ENCODE measurements around the gene MMP1.
"Not testable (repeated sequence)": the region's sequence is repeated elsewhere in the genome, so short reads cannot be mapped to it uniquely, and the experiment has no call there.

MMP1 gene

GRCh38 chr11:102763440-102763839 is 34.5 kb downstream of the MMP1 start:
- Mint-ChIP-seq H3K4me3 (no peak overlapping the region), H3K36me3 (ENCODE audit: insufficient read depth) (no peaks in the 10 kb centered on the region), H3K9me3 (peaks cover 0 to 2% of the 10 kb centered on the region in 2 donors), H3K27me3 (peaks cover 11 to 15% of the 10 kb centered on the region in 2 donors), H3K4me1 (ENCODE audit: low read depth in 2 of 2) (no peaks in the 10 kb centered on the region), H3K27ac (no peak overlapping the region)
- no peak for ATAC-seq (replicated peaks)
- no peak for DNase-seq

GRCh38 chr11:102762361-102762767 is 35.6 kb downstream of the MMP1 start:
- peaks cover 0 to 2% of the 10 kb centered on the region in 2 donors for H3K9me3 Mint-ChIP-seq
- ATAC-seq (replicated peaks) (no peak), DNase-seq (no peak)
- H3K4me1 Mint-ChIP-seq (ENCODE audit: low read depth in 2 of 2), result no peaks in the 10 kb centered on the region
- H3K4me3 Mint-ChIP-seq, result no peak overlapping the region
- no peak overlapping the region for H3K27ac Mint-ChIP-seq
- no peaks in the 10 kb centered on the region for H3K36me3 Mint-ChIP-seq (ENCODE audit: insufficient read depth)
- peaks cover 16% of the 10 kb centered on the region in 2 donors for H3K27me3 Mint-ChIP-seq

- no peak overlapping the region for H3K4me3 Mint-ChIP-seq
- no peak overlapping the region for H3K27ac Mint-ChIP-seq
- H3K9me3 Mint-ChIP-seq, result peaks cover 0 to 2% of the 10 kb centered on the region in 2 donors
- H3K4me1 Mint-ChIP-seq (ENCODE audit: low read depth in 2 of 2), result no peaks in the 10 kb centered on the region
- H3K27me3 Mint-ChIP-seq, result peaks cover 20 to 22% of the 10 kb centered on the region in 2 donors
- ATAC-seq (replicated peaks) (no peak), DNase-seq (no peak)
- no peaks in the 10 kb centered on the region for H3K36me3 Mint-ChIP-seq (ENCODE audit: insufficient read depth)
Measured at GRCh38 chr11:102761646-102762238, 36.2 kb downstream of the MMP1 start.

GRCh38 chr11:102760344-102761035 is 37.5 kb downstream of the MMP1 start:
- peaks cover 26 to 34% of the 10 kb centered on the region in 2 donors for H3K27me3 Mint-ChIP-seq
- peaks cover 0 to 2% of the 10 kb centered on the region in 2 donors for H3K9me3 Mint-ChIP-seq
- H3K4me3 Mint-ChIP-seq, result no peak overlapping the region
- DNase-seq, result no peak
- H3K27ac Mint-ChIP-seq, result no peak overlapping the region
- peaks cover 3% of the 10 kb centered on the region for H3K36me3 Mint-ChIP-seq (ENCODE audit: insufficient read depth)
- H3K4me1 Mint-ChIP-seq (ENCODE audit: low read depth in 2 of 2), result no peaks in the 10 kb centered on the region
- ATAC-seq (replicated peaks), result no peak

GRCh38 chr11:102757823-102758549 is 40.0 kb downstream of the MMP1 start:
- Mint-ChIP-seq H3K9me3 (no peaks in the 10 kb centered on the region), H3K4me3 (no peak overlapping the region), H3K36me3 (ENCODE audit: insufficient read depth) (peaks cover 3% of the 10 kb centered on the region), H3K27ac (no peak overlapping the region), H3K27me3 (peaks cover 39 to 45% of the 10 kb centered on the region in 2 donors), H3K4me1 (ENCODE audit: low read depth in 2 of 2) (no peaks in the 10 kb centered on the region)
- ATAC-seq (replicated peaks) (no peak), DNase-seq (no peak)

GRCh38 chr11:102753267-102753666 is 44.7 kb downstream of the MMP1 start:
- no peak for ATAC-seq (replicated peaks)

GRCh38 chr11:102751673-102752072 is 46.3 kb downstream of the MMP1 start:
- no peak for DNase-seq
- peaks cover 3% of the 10 kb centered on the region for H3K36me3 Mint-ChIP-seq (ENCODE audit: insufficient read depth)
- H3K27ac Mint-ChIP-seq, result no peak overlapping the region
- peaks cover 4 to 8% of the 10 kb centered on the region in 2 donors for H3K9me3 Mint-ChIP-seq
- no peak for ATAC-seq (replicated peaks)
- peaks cover 46 to 50% of the 10 kb centered on the region in 2 donors for H3K27me3 Mint-ChIP-seq
- H3K4me1 Mint-ChIP-seq (ENCODE audit: low read depth in 2 of 2), result no peaks in the 10 kb centered on the region
- no peak overlapping the region for H3K4me3 Mint-ChIP-seq

More at GRCh38 chr11:102753267-102753666, 44.7 kb downstream of the MMP1 start:
- no peaks in the 10 kb centered on the region for H3K4me1 Mint-ChIP-seq (ENCODE audit: low read depth in 2 of 2)
- H3K36me3 Mint-ChIP-seq (ENCODE audit: insufficient read depth), result peaks cover 3% of the 10 kb centered on the region
- no peak overlapping the region for H3K27ac Mint-ChIP-seq
- no peak overlapping the region for H3K4me3 Mint-ChIP-seq
- peaks cover 0 to 2% of the 10 kb centered on the region in 2 donors for H3K9me3 Mint-ChIP-seq
- DNase-seq, result no peak
- H3K27me3 Mint-ChIP-seq, result peaks cover 49 to 50% of the 10 kb centered on the region in 2 donors

GRCh38 chr11:102749101-102749722 is 48.7 kb downstream of the MMP1 start:
- ATAC-seq (replicated peaks), result no peak
- H3K27me3 Mint-ChIP-seq, result peaks cover 23 to 33% of the 10 kb centered on the region in 2 donors
- DNase-seq, result no peak
- H3K9me3 Mint-ChIP-seq, result peaks cover 4 to 13% of the 10 kb centered on the region in 2 donors
- H3K4me1 Mint-ChIP-seq (ENCODE audit: low read depth in 2 of 2), result no peaks in the 10 kb centered on the region
- no peak overlapping the region for H3K27ac Mint-ChIP-seq
- no peak overlapping the region for H3K4me3 Mint-ChIP-seq
- no peaks in the 10 kb centered on the region for H3K36me3 Mint-ChIP-seq (ENCODE audit: insufficient read depth)

- not testable (repeated sequence) for ATAC-seq (replicated peaks); H3K4me1 Mint-ChIP-seq (ENCODE audit: low read depth in 2 of 2); H3K36me3 Mint-ChIP-seq (ENCODE audit: insufficient read depth); DNase-seq; H3K27ac Mint-ChIP-seq; H3K4me3 Mint-ChIP-seq
- Mint-ChIP-seq H3K27me3 (peaks cover 23 to 24% of the 10 kb centered on the region in 2 donors), H3K9me3 (peaks cover 4 to 14% of the 10 kb centered on the region in 2 donors)
Measured at GRCh38 chr11:102746746-102747578, 51.0 kb downstream of the MMP1 start.
